Urinary bladder (tissue), 4 donors: ENCODE results near the gene AHSP. TPM values are rescaled to one million over a fixed set of nuclear protein-coding genes. Genes with fewer than 3 reads are reported as not detected.
"Not testable (repeated sequence)": the region's sequence is repeated elsewhere in the genome, so short reads cannot be mapped to it uniquely, and the experiment has no call there.

Experiments
- DNase-seq: peaks from one replicate; pipeline ENCODE4 v3.0.0-alpha.2; 2015; ENCODE audit errors: extremely low spot score
- H3K27ac ChIP-seq: one replicate; pipeline ENCODE4 v1.5.1; 2013; ENCODE audit warnings: low read depth, mild to moderate bottlenecking, moderate library complexity
- H3K36me3 ChIP-seq: one replicate; pipeline ENCODE4 v1.6.1; 2013; ENCODE audit warnings: mild to moderate bottlenecking, moderate library complexity; ENCODE audit not compliant: insufficient read depth
- H3K4me1 ChIP-seq: one replicate; pipeline ENCODE4 v1.6.1; 2013; ENCODE audit warnings: mild to moderate bottlenecking, moderate library complexity; ENCODE audit not compliant: insufficient read depth
- H3K4me3 ChIP-seq: one replicate; pipeline ENCODE4 v1.5.1; 2013; ENCODE audit warnings: low read depth, low read length
- WGBS: extraction: QIAGEN DNeasy Blood & Tissue Kit; methylation state at CpG from one replicate; pipeline ENCODE4 v1.1.7; 2013; 5-methylcytosine and 5-hydroxymethylcytosine counted together
- polyA plus RNA-seq: library from polyadenylated mRNA; stranded (reverse); fragments of 200-250 nt; gene quantifications from one replicate; pipeline ENCODE4 v1.2.3, GENCODE V29; 2013
- total RNA-seq: library from RNA; depleted of rRNA; stranded (reverse); fragments of >200 nt; gene quantifications from one replicate; pipeline ENCODE4 v1.2.3, GENCODE V29; 2014
- donor health status: healthy with polysubstance abuse.
- donor health status: healthy.

The AHSP gene
- total and polyA plus RNA-seq, 2 donors: 9.2 TPM; not detected in 1

GRCh38 chr16:31489298-31489564 is 38.5 kb upstream of the AHSP start:
- no peak for DNase-seq
- WGBS: 85% methylated on average over 7 of the region's 7 CpGs
- no peak overlapping the region for H3K4me3 ChIP-seq
- no peaks in the 10 kb centered on the region for H3K4me1 ChIP-seq
- H3K27ac ChIP-seq: no peak overlapping the region
- H3K36me3 ChIP-seq: peaks cover 5% of the 10 kb centered on the region

GRCh38 chr16:31489616-31490584 is 37.8 kb upstream of the AHSP start:
- 88% methylated on average over 22 of the region's 22 CpGs for WGBS
- DNase-seq: no peak
- no peaks in the 10 kb centered on the region for H3K4me1 ChIP-seq
- H3K4me3 ChIP-seq: no peak overlapping the region
- H3K36me3 ChIP-seq: peaks cover 5% of the 10 kb centered on the region
- H3K27ac ChIP-seq: no peak overlapping the region

- DNase-seq: no peak
- 93% methylated on average over 8 of the region's 8 CpGs for WGBS
- Histone ChIP-seq H3K4me1 (no peaks in the 10 kb centered on the region), H3K27ac (no peak overlapping the region), H3K36me3 (peaks cover 5% of the 10 kb centered on the region), H3K4me3 (no peak overlapping the region)
These were observed 35.8 kb upstream of the AHSP start for GRCh38 chr16:31491778-31492418.

GRCh38 chr16:31493506-31494125 is 34.1 kb upstream of the AHSP start:
- H3K36me3 ChIP-seq: peaks cover 5% of the 10 kb centered on the region
- no peak for DNase-seq
- WGBS: 93% methylated on average over 18 of the region's 18 CpGs

GRCh38 chr16:31496670-31497069 is 31.0 kb upstream of the AHSP start:
- no peaks in the 10 kb centered on the region for H3K4me1 ChIP-seq
- DNase-seq: no peak
- peaks cover 5% of the 10 kb centered on the region for H3K36me3 ChIP-seq
- no peak overlapping the region for H3K4me3 ChIP-seq
- no peak overlapping the region for H3K27ac ChIP-seq
- 91% methylated on average over 10 of the region's 10 CpGs for WGBS

More at GRCh38 chr16:31493506-31494125, 34.1 kb upstream of the AHSP start:
- no peak overlapping the region for H3K4me3 ChIP-seq
- no peak overlapping the region for H3K27ac ChIP-seq
- H3K4me1 ChIP-seq: no peaks in the 10 kb centered on the region

- peaks cover 2% of the 10 kb centered on the region for H3K36me3 ChIP-seq
- no peak overlapping the region for H3K4me3 ChIP-seq
- no peak for DNase-seq
- 97% methylated on average over 8 of the region's 8 CpGs for WGBS
- H3K27ac ChIP-seq: no peak overlapping the region
- no peaks in the 10 kb centered on the region for H3K4me1 ChIP-seq
These were observed 29.2 kb upstream of the AHSP start for GRCh38 chr16:31498493-31498892.

- no peak for DNase-seq
- H3K4me3 ChIP-seq: no peak overlapping the region
- H3K27ac ChIP-seq: no peak overlapping the region
- H3K36me3 ChIP-seq: no peaks in the 10 kb centered on the region
- WGBS: 96% methylated on average over 8 of the region's 8 CpGs
- no peaks in the 10 kb centered on the region for H3K4me1 ChIP-seq
These were observed 27.8 kb upstream of the AHSP start for GRCh38 chr16:31499928-31500327.

GRCh38 chr16:31501226-31501965 is 26.3 kb upstream of the AHSP start:
- DNase-seq: no peak
- no peaks in the 10 kb centered on the region for H3K4me1 ChIP-seq
- no peak overlapping the region for H3K4me3 ChIP-seq
- no peak overlapping the region for H3K27ac ChIP-seq
- no peaks in the 10 kb centered on the region for H3K36me3 ChIP-seq
- WGBS: 66% methylated on average over 3 of the region's 3 CpGs

- Histone ChIP-seq H3K4me3 (no peak overlapping the region), H3K27ac (no peak overlapping the region), H3K4me1 (no peaks in the 10 kb centered on the region), H3K36me3 (no peaks in the 10 kb centered on the region)
- WGBS: 72% methylated on average over 4 of the region's 4 CpGs
- no peak for DNase-seq
These were observed 25.7 kb upstream of the AHSP start for GRCh38 chr16:31501966-31502348.

- H3K36me3 ChIP-seq: no peaks in the 10 kb centered on the region
- H3K4me1 ChIP-seq: no peaks in the 10 kb centered on the region
- H3K4me3 ChIP-seq: no peak overlapping the region
- H3K27ac ChIP-seq: no peak overlapping the region
- no peak for DNase-seq
These were observed 24.7 kb upstream of the AHSP start for GRCh38 chr16:31502981-31503380.

GRCh38 chr16:31503555-31503954 is 24.1 kb upstream of the AHSP start:
- H3K36me3 ChIP-seq, H3K4me1 ChIP-seq, H3K4me3 ChIP-seq, H3K27ac ChIP-seq, DNase-seq: not testable (repeated sequence)
- WGBS: 91% methylated on average over 8 of the region's 8 CpGs

GRCh38 chr16:31504159-31504558 is 23.5 kb upstream of the AHSP start:
- WGBS: 68% methylated on average over 8 of the region's 8 CpGs
- Histone ChIP-seq H3K4me1 (peaks cover under 1% of the 10 kb centered on the region), H3K36me3 (no peaks in the 10 kb centered on the region), H3K4me3 (no peak overlapping the region), H3K27ac (no peak overlapping the region)
- no peak for DNase-seq

GRCh38 chr16:31505483-31505882 is 22.2 kb upstream of the AHSP start:
- WGBS: 65% methylated on average over 4 of the region's 4 CpGs
- H3K4me1 ChIP-seq: peaks cover 1% of the 10 kb centered on the region
- no peak overlapping the region for H3K27ac ChIP-seq
- H3K4me3 ChIP-seq: no peak overlapping the region
- no peak for DNase-seq
- no peaks in the 10 kb centered on the region for H3K36me3 ChIP-seq
